ENCODE measurements around the gene TPRN. TPM values are rescaled to one million over a fixed set of nuclear protein-coding genes. Genes with fewer than 3 reads are reported as not detected.

Gene TPRN
- polyA plus RNA-seq, 3 donors: 12.8 to 15.5 (median 13.2) TPM

- no peak for DNase-seq (ENCODE audit: low read depth in 3 of 3, low spot score in 2 of 3)
These were observed 12.9 kb upstream of the TPRN start for GRCh38 chr9:137213160-137214060.

DNA sequence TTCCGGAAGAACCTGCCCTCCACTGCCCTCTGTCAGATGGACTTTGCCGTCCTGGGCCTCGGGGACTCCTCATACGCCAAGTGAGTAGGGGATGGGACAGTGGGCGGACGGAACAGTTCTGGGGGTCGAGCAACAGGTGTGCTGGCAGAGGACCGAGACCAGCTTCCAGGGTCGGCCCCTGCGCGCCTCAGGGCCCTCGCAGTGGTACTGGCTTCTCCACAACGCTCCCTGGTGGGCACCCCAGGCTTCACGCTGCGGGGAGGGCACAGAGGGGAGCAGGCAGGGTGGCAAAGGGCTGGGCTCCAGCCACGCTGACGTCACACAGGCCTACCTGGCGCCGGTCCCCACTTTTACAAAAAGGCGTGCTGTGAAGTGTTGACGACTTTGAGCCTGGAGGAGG lies 12.0 kb upstream of the TPRN start:
- no peak for DNase-seq (ENCODE audit: low read depth in 3 of 3, low spot score in 2 of 3)

- DNase-seq (ENCODE audit: low read depth in 3 of 3, low spot score in 2 of 3): no peak
These were observed 11.0 kb upstream of the TPRN start for GRCh38 chr9:137211532-137211931.

DNA sequence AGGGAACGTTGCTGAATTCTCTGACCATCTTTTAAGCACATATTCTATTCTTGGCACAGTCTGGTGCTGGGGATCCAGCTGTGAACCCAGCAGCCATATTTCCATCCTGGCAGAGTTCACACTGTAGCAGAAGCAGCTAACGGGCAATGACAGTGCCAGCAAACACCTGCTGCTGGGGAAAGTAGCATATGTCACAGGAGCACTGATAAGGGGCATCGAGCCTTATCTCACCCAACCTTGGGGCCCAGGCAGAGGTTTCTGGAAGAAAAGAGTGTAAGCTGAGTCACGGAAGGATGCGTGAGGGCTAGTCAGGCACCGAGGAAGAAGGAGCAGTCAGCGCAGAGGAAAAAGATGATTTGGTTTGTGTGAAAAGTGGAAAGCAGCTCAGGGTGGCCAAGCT lies 6.1 kb upstream of the TPRN start:
- no peak for DNase-seq (ENCODE audit: low read depth in 3 of 3, low spot score in 2 of 3)

- peak; percentile 53 to 83 (median 78) for DNase-seq (ENCODE audit: low read depth in 3 of 3, low spot score in 2 of 3)
These were observed 4.9 kb upstream of the TPRN start, which contains the start of the genes NDOR1 and TMEM203 for GRCh38 chr9:137205126-137206069. Gene NDOR1, plus strand, starts transcription at chr9:137205700. Its CDS starts 78 bp downstream, at chr9:137205778. Gene TMEM203, minus strand, starts transcription at chr9:137205648. Its CDS starts 234 bp downstream, at chr9:137205414.

DNA sequence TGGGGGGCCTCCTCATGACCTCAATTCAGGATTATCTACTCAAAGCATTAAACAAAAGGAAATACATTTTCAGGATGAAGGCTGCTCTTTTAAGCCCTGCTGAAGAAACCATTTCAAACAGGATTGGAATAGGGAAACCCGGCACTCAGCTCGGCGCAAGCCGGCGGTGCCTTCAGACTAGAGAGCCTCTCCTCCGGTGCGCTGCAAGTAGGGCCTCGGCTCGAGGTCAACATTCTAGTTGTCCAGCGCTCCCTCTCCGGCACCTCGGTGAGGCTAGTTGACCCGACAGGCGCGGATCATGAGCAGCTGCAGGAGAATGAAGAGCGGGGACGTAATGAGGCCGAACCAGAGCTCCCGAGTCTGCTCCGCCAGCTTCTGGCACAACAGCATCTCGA lies 4.2 kb upstream of the TPRN start:
- DNase-seq (ENCODE audit: low read depth in 3 of 3, low spot score in 2 of 3): no peak

- no peak for DNase-seq (ENCODE audit: low read depth in 3 of 3, low spot score in 2 of 3)
These were observed 2.4 kb upstream of the TPRN start for GRCh38 chr9:137202966-137203365.

GRCh38 chr9:137201205-137201868 lies 796 bp upstream of the TPRN start:
- no peak for DNase-seq (ENCODE audit: low read depth in 3 of 3, low spot score in 2 of 3)

GRCh38 chr9:137199411-137200121 lies 975 bp downstream of the TPRN start:
- DNase-seq (ENCODE audit: low read depth in 3 of 3, low spot score in 2 of 3): no peak

DNA sequence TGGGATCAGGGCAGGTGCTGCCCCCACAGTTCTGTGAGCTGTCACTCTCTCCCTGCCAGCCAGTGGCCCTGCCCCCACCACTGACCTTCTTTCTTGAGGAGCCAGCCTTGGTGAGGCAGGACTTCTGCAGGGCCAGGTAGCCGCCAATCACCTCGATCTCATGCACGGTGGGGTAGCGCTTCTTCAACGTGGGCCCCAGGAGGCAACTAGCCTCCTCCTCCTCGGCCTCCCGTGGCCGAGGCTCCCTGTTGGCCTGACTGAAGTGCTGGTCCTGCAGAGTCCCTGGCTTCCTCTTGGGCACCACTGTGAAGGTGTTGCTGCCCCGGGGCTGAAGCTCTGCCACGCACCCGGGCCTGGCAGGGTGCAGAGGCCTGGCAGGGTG lies 1.6 kb downstream of the TPRN start:
- no peak for DNase-seq (ENCODE audit: low read depth in 3 of 3, low spot score in 2 of 3)

- no peak for DNase-seq (ENCODE audit: low read depth in 3 of 3, low spot score in 2 of 3)
These were observed 2.3 kb downstream of the TPRN start for GRCh38 chr9:137198051-137198901.

- DNase-seq (ENCODE audit: low read depth in 3 of 3, low spot score in 2 of 3): no peak
These were observed 4.9 kb downstream of the TPRN start for GRCh38 chr9:137195525-137196220.

- no peak for DNase-seq (ENCODE audit: low read depth in 3 of 3, low spot score in 2 of 3)
These were observed 5.6 kb downstream of the TPRN start for GRCh38 chr9:137194909-137195308.

- no peak for DNase-seq (ENCODE audit: low read depth in 3 of 3, low spot score in 2 of 3)
These were observed 6.2 kb downstream of the TPRN start for GRCh38 chr9:137194388-137194787.

- DNase-seq (ENCODE audit: low read depth in 3 of 3, low spot score in 2 of 3): no peak
These were observed 6.8 kb downstream of the TPRN start for GRCh38 chr9:137193771-137194170.

GRCh38 chr9:137192859-137193258 lies 7.7 kb downstream of the TPRN start:
- DNase-seq (ENCODE audit: low read depth in 3 of 3, low spot score in 2 of 3): no peak

DNA sequence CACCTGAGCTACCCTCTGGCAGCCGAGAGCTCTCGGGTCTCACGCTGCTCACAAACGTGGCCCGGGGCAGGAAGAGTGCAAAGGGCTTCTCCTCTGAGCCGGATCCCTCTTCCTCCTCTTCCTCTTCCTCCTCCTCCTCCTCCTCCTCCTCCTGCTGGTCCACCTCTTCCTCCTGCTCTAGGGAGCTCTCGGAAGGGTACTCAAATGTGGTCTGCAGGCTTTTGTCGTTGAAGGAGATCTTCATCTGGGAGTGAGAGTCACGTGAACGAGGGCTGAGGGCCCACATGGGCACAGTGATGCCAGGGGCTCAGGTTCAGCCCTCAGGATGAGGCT lies 8.1 kb downstream of the TPRN start:
- DNase-seq (ENCODE audit: low read depth in 3 of 3, low spot score in 2 of 3): no peak

- no peak for DNase-seq (ENCODE audit: low read depth in 3 of 3, low spot score in 2 of 3)
These were observed 8.7 kb downstream of the TPRN start for GRCh38 chr9:137191691-137192447.
